ENCODE measurements around the gene EEF1E1. TPM values are rescaled to one million over a fixed set of nuclear protein-coding genes. Genes with fewer than 3 reads are reported as not detected.

The EEF1E1 gene
- total and polyA plus RNA-seq, 2 donors, result 21.6 to 28.2 TPM

- 95% methylated on average over 1 of the region's 1 CpG for WGBS
- Histone ChIP-seq H3K4me3 (ENCODE audit: low read depth, low read length) (no peak overlapping the region), H3K27ac (ENCODE audit: low read depth) (no peak overlapping the region), H3K36me3 (ENCODE audit: insufficient read depth) (no peaks in the 10 kb centered on the region), H3K4me1 (ENCODE audit: insufficient read depth) (no peaks in the 10 kb centered on the region)
- DNase-seq (ENCODE audit: extremely low spot score), result no peak
Measured at GRCh38 chr6:8082572-8082953, 19.8 kb downstream of the EEF1E1 start.

- 82% methylated on average over 4 of the region's 4 CpGs for WGBS
- no peaks in the 10 kb centered on the region for H3K4me1 ChIP-seq (ENCODE audit: insufficient read depth)
- DNase-seq (ENCODE audit: extremely low spot score), result no peak
Measured at GRCh38 chr6:8080362-8081151, 21.8 kb downstream of the EEF1E1 start.

GRCh38 chr6:8079126-8079525 is 23.2 kb downstream of the EEF1E1 start:
- no peak for DNase-seq (ENCODE audit: extremely low spot score)
- WGBS, result 81% methylated on average over 2 of the region's 2 CpGs
- Histone ChIP-seq H3K4me1 (ENCODE audit: insufficient read depth) (no peaks in the 10 kb centered on the region), H3K4me3 (ENCODE audit: low read depth, low read length) (no peak overlapping the region), H3K36me3 (ENCODE audit: insufficient read depth) (no peaks in the 10 kb centered on the region), H3K27ac (ENCODE audit: low read depth) (no peak overlapping the region)

More at GRCh38 chr6:8080362-8081151, 21.8 kb downstream of the EEF1E1 start:
- no peaks in the 10 kb centered on the region for H3K36me3 ChIP-seq (ENCODE audit: insufficient read depth)
- H3K27ac ChIP-seq (ENCODE audit: low read depth), result no peak overlapping the region
- H3K4me3 ChIP-seq (ENCODE audit: low read depth, low read length), result no peak overlapping the region

- DNase-seq (ENCODE audit: extremely low spot score), result no peak
- no peaks in the 10 kb centered on the region for H3K36me3 ChIP-seq (ENCODE audit: insufficient read depth)
- no peak overlapping the region for H3K4me3 ChIP-seq (ENCODE audit: low read depth, low read length)
- H3K4me1 ChIP-seq (ENCODE audit: insufficient read depth), result no peaks in the 10 kb centered on the region
- WGBS, result 95% methylated on average over 2 of the region's 2 CpGs
- no peak overlapping the region for H3K27ac ChIP-seq (ENCODE audit: low read depth)
Measured at GRCh38 chr6:8077991-8078390, 24.4 kb downstream of the EEF1E1 start.

GRCh38 chr6:8075704-8076103 is 26.6 kb downstream of the EEF1E1 start:
- Histone ChIP-seq H3K4me3 (ENCODE audit: low read depth, low read length) (no peak overlapping the region), H3K4me1 (ENCODE audit: insufficient read depth) (no peaks in the 10 kb centered on the region), H3K27ac (ENCODE audit: low read depth) (no peak overlapping the region), H3K36me3 (ENCODE audit: insufficient read depth) (no peaks in the 10 kb centered on the region)
- no peak for DNase-seq (ENCODE audit: extremely low spot score)
- WGBS, result 88% methylated on average over 3 of the region's 3 CpGs

- 89% methylated on average over 4 of the region's 4 CpGs for WGBS
- H3K27ac ChIP-seq (ENCODE audit: low read depth), result no peak overlapping the region
Measured at GRCh38 chr6:8075185-8075584, 27.2 kb downstream of the EEF1E1 start.

GRCh38 chr6:8074213-8074612 is 28.1 kb downstream of the EEF1E1 start:
- no peak overlapping the region for H3K4me3 ChIP-seq (ENCODE audit: low read depth, low read length)
- DNase-seq (ENCODE audit: extremely low spot score), result no peak
- H3K27ac ChIP-seq (ENCODE audit: low read depth), result no peak overlapping the region
- H3K36me3 ChIP-seq (ENCODE audit: insufficient read depth), result no peaks in the 10 kb centered on the region
- no peaks in the 10 kb centered on the region for H3K4me1 ChIP-seq (ENCODE audit: insufficient read depth)
- WGBS, result 66% methylated on average over 4 of the region's 4 CpGs

More at GRCh38 chr6:8075185-8075584, 27.2 kb downstream of the EEF1E1 start:
- DNase-seq (ENCODE audit: extremely low spot score), result no peak
- Histone ChIP-seq H3K4me3 (ENCODE audit: low read depth, low read length) (no peak overlapping the region), H3K36me3 (ENCODE audit: insufficient read depth) (no peaks in the 10 kb centered on the region), H3K4me1 (ENCODE audit: insufficient read depth) (no peaks in the 10 kb centered on the region)

GRCh38 chr6:8073758-8074157 is 28.6 kb downstream of the EEF1E1 start:
- no peaks in the 10 kb centered on the region for H3K4me1 ChIP-seq (ENCODE audit: insufficient read depth)
- 78% methylated on average over 3 of the region's 3 CpGs for WGBS

GRCh38 chr6:8070718-8071117 is 31.6 kb downstream of the EEF1E1 start:
- WGBS, result 91% methylated on average over 8 of the region's 8 CpGs
- no peak overlapping the region for H3K4me3 ChIP-seq (ENCODE audit: low read depth, low read length)
- no peak for DNase-seq (ENCODE audit: extremely low spot score)
- H3K4me1 ChIP-seq (ENCODE audit: insufficient read depth), result no peaks in the 10 kb centered on the region
- no peak overlapping the region for H3K27ac ChIP-seq (ENCODE audit: low read depth)
- no peaks in the 10 kb centered on the region for H3K36me3 ChIP-seq (ENCODE audit: insufficient read depth)

More at GRCh38 chr6:8073758-8074157, 28.6 kb downstream of the EEF1E1 start:
- no peak for DNase-seq (ENCODE audit: extremely low spot score)
- H3K4me3 ChIP-seq (ENCODE audit: low read depth, low read length), result no peak overlapping the region
- no peak overlapping the region for H3K27ac ChIP-seq (ENCODE audit: low read depth)
- no peaks in the 10 kb centered on the region for H3K36me3 ChIP-seq (ENCODE audit: insufficient read depth)

- no peak overlapping the region for H3K4me3 ChIP-seq (ENCODE audit: low read depth, low read length)
- no peak overlapping the region for H3K27ac ChIP-seq (ENCODE audit: low read depth)
- H3K36me3 ChIP-seq (ENCODE audit: insufficient read depth), result no peaks in the 10 kb centered on the region
- 35% methylated on average over 3 of the region's 3 CpGs for WGBS
- DNase-seq (ENCODE audit: extremely low spot score), result no peak
- H3K4me1 ChIP-seq (ENCODE audit: insufficient read depth), result no peaks in the 10 kb centered on the region
Measured at GRCh38 chr6:8069631-8070284, 32.6 kb downstream of the EEF1E1 start.

GRCh38 chr6:8069151-8069550 is 33.2 kb downstream of the EEF1E1 start:
- no peak for DNase-seq (ENCODE audit: extremely low spot score)
- H3K36me3 ChIP-seq (ENCODE audit: insufficient read depth), result no peaks in the 10 kb centered on the region
- WGBS, result 59% methylated on average over 4 of the region's 4 CpGs
- no peaks in the 10 kb centered on the region for H3K4me1 ChIP-seq (ENCODE audit: insufficient read depth)
- H3K4me3 ChIP-seq (ENCODE audit: low read depth, low read length), result no peak overlapping the region
- no peak overlapping the region for H3K27ac ChIP-seq (ENCODE audit: low read depth)

- DNase-seq (ENCODE audit: extremely low spot score), result no peak
- Histone ChIP-seq H3K4me1 (ENCODE audit: insufficient read depth) (no peaks in the 10 kb centered on the region), H3K4me3 (ENCODE audit: low read depth, low read length) (no peak overlapping the region), H3K27ac (ENCODE audit: low read depth) (no peak overlapping the region), H3K36me3 (ENCODE audit: insufficient read depth) (no peaks in the 10 kb centered on the region)
- WGBS, result 87% methylated on average over 4 of the region's 4 CpGs
Measured at GRCh38 chr6:8066108-8066507, 36.2 kb downstream of the EEF1E1 start.

- Histone ChIP-seq H3K36me3 (ENCODE audit: insufficient read depth) (no peaks in the 10 kb centered on the region), H3K4me1 (ENCODE audit: insufficient read depth) (no peaks in the 10 kb centered on the region), H3K27ac (ENCODE audit: low read depth) (no peak overlapping the region), H3K4me3 (ENCODE audit: low read depth, low read length) (no peak overlapping the region)
- WGBS, result 92% methylated on average over 4 of the region's 4 CpGs
- DNase-seq (ENCODE audit: extremely low spot score), result no peak
Measured at GRCh38 chr6:8065519-8065911, 36.8 kb downstream of the EEF1E1 start.

Data from urinary bladder (tissue), 4 donors.